ENCODE results near the gene LIMK2. TPM values are rescaled to one million over a fixed set of nuclear protein-coding genes. Genes with fewer than 3 reads are reported as not detected.

The LIMK2 gene
- total RNA-seq, 1 experiment from 2014 or later: 42.8 TPM

DNA sequence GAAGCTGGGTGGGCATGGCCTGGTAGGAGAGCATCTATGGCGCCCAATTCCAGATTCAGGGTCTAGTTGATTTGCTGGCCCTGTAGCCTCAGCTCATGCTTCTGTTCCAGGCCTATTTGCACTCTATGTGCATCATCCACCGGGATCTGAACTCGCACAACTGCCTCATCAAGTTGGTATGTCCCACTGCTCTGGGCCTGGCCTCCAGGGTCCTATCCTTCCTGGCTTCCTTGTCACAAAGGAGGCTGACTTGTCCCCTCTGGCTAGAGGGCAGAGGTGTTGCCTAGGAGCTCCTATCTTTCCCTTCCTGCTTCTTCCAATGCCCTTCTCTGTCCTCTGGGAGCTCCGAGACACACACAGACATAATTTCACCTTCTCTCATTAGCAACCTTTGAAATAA lies 58.9 kb downstream of the LIMK2 start:
- ChIA-PET POLR2A (interaction anchor here (1.0 kb wide), 1 partner anchor 21 kb away, joined by 3 read pairs; the partner anchor contains the start of gene PIK3IP1), CTCF (interaction anchor here (0.6 to 5.3 kb wide), 11 partner anchors 12 to 156 kb away, joined by 3 to 123 read pairs (median 9); partner anchors contain the start of gene LIMK2)
- no peaks in the 10 kb centered on the region for H3K9me3 Mint-ChIP-seq
- H3K27ac Mint-ChIP-seq: peak overlapping the region; percentile 64
- H3K36me3 Mint-ChIP-seq: peaks cover 52% of the 10 kb centered on the region
- no peak for ATAC-seq
- H3K4me3 Mint-ChIP-seq: no peak overlapping the region
- no peaks in the 10 kb centered on the region for H3K27me3 Mint-ChIP-seq (ENCODE audit: low read depth)
- peaks cover 20% of the 10 kb centered on the region for H3K4me1 Mint-ChIP-seq
- no peak for TF ChIP-seq CBFB (CRISPR knock-in tag; IDR thresholded peaks at IDR 0.05; ENCODE audit: low read depth)
- TF ChIP-seq IRF2 (CRISPR knock-in tag; IDR thresholded peaks at IDR 0.05; ENCODE audit: borderline replicate concordance, low read depth): no peak
- no peak for TF ChIP-seq CREB1 (CRISPR knock-in tag; IDR thresholded peaks at IDR 0.05)
- TF ChIP-seq ZMAT4 (CRISPR knock-in tag; IDR thresholded peaks at IDR 0.05): no peak
- TF ChIP-seq ZNF121 (CRISPR knock-in tag; IDR thresholded peaks at IDR 0.05): no peak
- TF ChIP-seq PRRX2 (CRISPR knock-in tag; IDR thresholded peaks at IDR 0.05): no peak
- TF ChIP-seq, protein P1, sequence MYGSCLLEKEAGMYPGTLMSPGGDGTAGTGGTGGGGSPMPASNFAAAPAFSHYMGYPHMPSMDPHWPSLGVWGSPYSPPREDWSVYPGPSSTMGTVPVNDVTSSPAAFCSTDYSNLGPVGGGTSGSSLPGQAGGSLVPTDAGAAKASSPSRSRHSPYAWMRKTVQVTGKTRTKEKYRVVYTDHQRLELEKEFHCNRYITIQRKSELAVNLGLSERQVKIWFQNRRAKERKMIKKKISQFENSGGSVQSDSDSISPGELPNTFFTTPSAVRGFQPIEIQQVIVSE (CRISPR knock-in tag; IDR thresholded peaks at IDR 0.05; ENCODE audit: borderline replicate concordance): no peak
- no peak for TF ChIP-seq GTF2I (CRISPR knock-in tag; conservative IDR thresholded peaks at IDR 0.05)
- TF ChIP-seq NFE2L1 (CRISPR knock-in tag; IDR thresholded peaks at IDR 0.05): no peak
- no peak for TF ChIP-seq ESRRA (CRISPR knock-in tag; IDR thresholded peaks at IDR 0.05; ENCODE audit: borderline replicate concordance)
- TF ChIP-seq RORB (CRISPR knock-in tag; IDR thresholded peaks at IDR 0.05): no peak
- no peak for DNase-seq (ENCODE audit: low spot score)

- Mint-ChIP-seq H3K4me3 (no peak overlapping the region), H3K9me3 (no peaks in the 10 kb centered on the region), H3K36me3 (peaks cover 54% of the 10 kb centered on the region), H3K27ac (peak overlapping the region; percentile 64), H3K27me3 (ENCODE audit: low read depth) (no peaks in the 10 kb centered on the region), H3K4me1 (peaks cover 20% of the 10 kb centered on the region)
- ChIA-PET POLR2A (interaction anchor here (1.0 kb wide), 1 partner anchor 21 kb away, joined by 3 read pairs; the partner anchor contains the start of gene PIK3IP1), CTCF (interaction anchor here (0.6 to 5.3 kb wide), 13 partner anchors 12 to 186 kb away, joined by 3 to 123 read pairs (median 22); partner anchors contain the start of genes LIMK2 and PIK3IP1)
- no peak for ATAC-seq
- DNase-seq (ENCODE audit: low spot score): no peak
- TF ChIP-seq, protein P2, sequence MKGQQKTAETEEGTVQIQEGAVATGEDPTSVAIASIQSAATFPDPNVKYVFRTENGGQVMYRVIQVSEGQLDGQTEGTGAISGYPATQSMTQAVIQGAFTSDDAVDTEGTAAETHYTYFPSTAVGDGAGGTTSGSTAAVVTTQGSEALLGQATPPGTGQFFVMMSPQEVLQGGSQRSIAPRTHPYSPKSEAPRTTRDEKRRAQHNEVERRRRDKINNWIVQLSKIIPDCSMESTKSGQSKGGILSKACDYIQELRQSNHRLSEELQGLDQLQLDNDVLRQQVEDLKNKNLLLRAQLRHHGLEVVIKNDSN (CRISPR knock-in tag; IDR thresholded peaks at IDR 0.05): no peak
- no peak for TF ChIP-seq HMGA2 (CRISPR knock-in tag; IDR thresholded peaks at IDR 0.05)
- TF ChIP-seq ZNF263 (CRISPR knock-in tag; IDR thresholded peaks at IDR 0.05; ENCODE audit: low read depth): no peak
- no peak for TF ChIP-seq RORB (CRISPR knock-in tag; IDR thresholded peaks at IDR 0.05)
- no peak for TF ChIP-seq TCF7 (CRISPR knock-in tag; IDR thresholded peaks at IDR 0.05; ENCODE audit: low read depth)
- no peak for TF ChIP-seq ZNF396 (CRISPR knock-in tag; IDR thresholded peaks at IDR 0.05; ENCODE audit: borderline replicate concordance)
- no peak for TF ChIP-seq PREB (CRISPR knock-in tag; IDR thresholded peaks at IDR 0.05; ENCODE audit: borderline replicate concordance)
- no peak for TF ChIP-seq ZSCAN18 (CRISPR knock-in tag; IDR thresholded peaks at IDR 0.05)
- TF ChIP-seq, protein P3, sequence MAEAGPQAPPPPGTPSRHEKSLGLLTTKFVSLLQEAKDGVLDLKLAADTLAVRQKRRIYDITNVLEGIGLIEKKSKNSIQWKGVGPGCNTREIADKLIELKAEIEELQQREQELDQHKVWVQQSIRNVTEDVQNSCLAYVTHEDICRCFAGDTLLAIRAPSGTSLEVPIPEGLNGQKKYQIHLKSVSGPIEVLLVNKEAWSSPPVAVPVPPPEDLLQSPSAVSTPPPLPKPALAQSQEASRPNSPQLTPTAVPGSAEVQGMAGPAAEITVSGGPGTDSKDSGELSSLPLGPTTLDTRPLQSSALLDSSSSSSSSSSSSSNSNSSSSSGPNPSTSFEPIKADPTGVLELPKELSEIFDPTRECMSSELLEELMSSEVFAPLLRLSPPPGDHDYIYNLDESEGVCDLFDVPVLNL (CRISPR knock-in tag; IDR thresholded peaks at IDR 0.05; ENCODE audit: borderline replicate concordance, low read depth): no peak
- no peak for TF ChIP-seq TEAD1 (CRISPR knock-in tag; IDR thresholded peaks at IDR 0.05)
These were observed 59.4 kb downstream of the LIMK2 start for GRCh38 chr22:31271485-31271884.
